Superior temporal gyrus (tissue), 1 donor: ENCODE results near the gene EMP2.
"Not testable (repeated sequence)": the region's sequence is repeated elsewhere in the genome, so short reads cannot be mapped to it uniquely, and the experiment has no call there.

ENCODE experiments used
- DNase-seq: peaks from one replicate; pipeline ENCODE4 v3.0.0-alpha.2; 2016; ENCODE audit errors: extremely low spot score

Gene EMP2

GRCh38 chr16:10521681-10522274, 58.6 kb downstream of the EMP2 start:
- DNase-seq, result peak; percentile 88

- DNase-seq, result no peak
These were observed 59.4 kb downstream of the EMP2 start for GRCh38 chr16:10520869-10521578.

- no peak for DNase-seq
These were observed 60.2 kb downstream of the EMP2 start for GRCh38 chr16:10519929-10520868.

DNA sequence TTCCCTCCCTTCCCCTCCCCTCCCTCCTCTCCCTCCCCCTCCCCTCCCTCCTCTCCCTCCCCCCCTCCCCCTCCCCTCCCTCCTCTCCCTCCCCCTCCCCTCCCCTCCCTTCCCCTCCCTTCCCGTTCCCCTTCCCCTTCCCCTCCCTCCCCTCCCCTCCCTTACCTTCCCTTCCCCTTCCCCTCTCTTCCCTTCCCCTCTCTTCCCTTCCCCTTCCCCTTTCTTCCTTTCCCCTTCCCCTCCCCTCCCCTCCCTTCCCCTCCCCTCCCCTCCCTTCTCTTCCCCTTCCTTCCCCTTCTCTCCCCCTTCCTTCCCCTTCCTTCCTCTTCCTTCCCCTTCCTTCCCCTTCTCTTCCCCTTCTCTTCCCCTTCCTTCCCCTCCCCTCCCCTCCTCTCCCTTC, 61.1 kb downstream of the EMP2 start:
- no peak for DNase-seq

DNA sequence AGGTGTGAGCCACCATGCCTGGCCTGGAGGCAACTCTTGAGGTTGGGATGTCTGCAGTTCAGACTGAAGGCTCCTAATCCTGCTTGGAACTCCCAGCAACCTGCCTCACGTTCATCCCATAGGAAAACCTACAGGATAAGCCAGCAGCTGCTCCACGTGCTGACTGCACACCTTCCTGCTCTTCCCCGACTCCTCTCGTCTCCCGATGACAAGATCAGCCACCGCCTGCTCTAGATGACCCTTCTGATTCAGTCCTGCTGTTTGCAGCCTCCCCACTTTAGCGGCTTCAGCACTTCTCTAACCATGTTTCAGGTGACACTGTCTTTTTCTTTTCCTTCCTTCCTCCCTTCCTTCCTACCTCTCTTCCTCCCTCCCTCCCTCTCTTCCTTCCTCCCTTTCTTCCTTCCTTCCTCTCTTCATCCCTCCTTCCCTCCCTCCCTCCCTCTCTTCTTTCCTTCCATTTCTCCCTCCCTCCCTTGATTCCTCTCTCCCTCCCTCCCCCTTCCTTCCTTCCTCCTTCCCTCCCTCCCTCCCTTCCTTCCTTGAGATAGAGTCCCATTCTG, 61.8 kb downstream of the EMP2 start:
- no peak for DNase-seq

- DNase-seq, result no peak
These were observed 62.5 kb downstream of the EMP2 start for GRCh38 chr16:10517868-10518267.

DNA sequence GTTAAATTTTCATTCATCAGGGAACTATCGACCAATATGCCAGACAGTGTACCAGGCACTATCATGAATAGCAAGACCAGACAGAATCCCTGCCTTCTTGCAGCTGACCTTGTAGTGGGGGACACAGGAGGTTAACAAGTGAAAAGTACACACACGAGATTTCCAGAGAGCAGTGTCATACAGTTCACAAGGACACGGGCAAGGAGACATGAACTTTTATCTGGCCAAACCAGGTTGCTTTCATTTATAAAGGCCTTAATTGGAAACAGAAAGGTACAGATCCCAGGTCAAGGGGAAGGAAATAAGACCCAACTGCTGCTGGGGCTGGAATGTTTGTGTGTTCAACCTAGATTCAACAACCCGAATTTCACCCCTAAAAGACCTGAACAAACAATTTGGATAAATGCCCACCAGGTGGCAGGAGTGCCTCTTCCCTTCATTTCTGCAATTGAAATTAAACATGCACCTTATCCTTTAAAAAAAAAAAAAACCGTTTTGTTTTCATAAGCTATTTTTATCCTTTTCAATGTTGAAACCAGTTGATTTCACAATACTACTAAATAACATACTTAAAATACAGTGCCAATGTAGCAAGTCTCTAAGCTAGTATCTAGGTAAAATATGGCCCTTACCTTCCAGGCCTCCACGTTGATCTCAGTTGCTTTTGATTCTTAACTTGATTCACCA, 65.9 kb downstream of the EMP2 start:
- peak; percentile 68 for DNase-seq

DNA sequence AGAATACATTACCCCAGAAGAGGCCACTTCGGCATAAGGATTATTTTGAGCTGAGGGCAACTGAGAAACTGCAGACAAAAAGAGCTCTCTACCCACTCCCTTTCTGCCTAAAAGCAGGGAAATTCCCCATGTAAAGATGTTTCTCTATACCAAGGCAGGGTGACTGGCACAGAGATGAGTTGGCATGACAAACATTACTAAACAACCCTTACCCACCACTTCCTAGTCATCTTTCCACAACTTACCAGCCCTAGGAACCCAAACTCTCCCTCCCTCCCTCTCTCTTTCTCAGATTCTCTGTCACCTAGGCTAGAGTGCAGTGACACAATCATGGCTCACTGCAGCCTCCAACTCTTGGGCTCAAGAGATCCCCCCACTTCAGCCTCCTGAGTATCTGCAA, 68.6 kb downstream of the EMP2 start:
- no peak for DNase-seq

GRCh38 chr16:10510279-10510678, 70.1 kb downstream of the EMP2 start:
- no peak for DNase-seq

GRCh38 chr16:10509534-10510025, 70.8 kb downstream of the EMP2 start:
- DNase-seq, result peak; percentile 93

- DNase-seq, result not testable (repeated sequence)
These were observed 75.1 kb downstream of the EMP2 start for GRCh38 chr16:10505286-10505685.

GRCh38 chr16:10504404-10504885, 76.0 kb downstream of the EMP2 start:
- DNase-seq, result no peak

GRCh38 chr16:10502776-10503175, 77.6 kb downstream of the EMP2 start:
- DNase-seq, result no peak

- no peak for DNase-seq
These were observed 79.3 kb downstream of the EMP2 start for GRCh38 chr16:10501016-10501607.

DNA sequence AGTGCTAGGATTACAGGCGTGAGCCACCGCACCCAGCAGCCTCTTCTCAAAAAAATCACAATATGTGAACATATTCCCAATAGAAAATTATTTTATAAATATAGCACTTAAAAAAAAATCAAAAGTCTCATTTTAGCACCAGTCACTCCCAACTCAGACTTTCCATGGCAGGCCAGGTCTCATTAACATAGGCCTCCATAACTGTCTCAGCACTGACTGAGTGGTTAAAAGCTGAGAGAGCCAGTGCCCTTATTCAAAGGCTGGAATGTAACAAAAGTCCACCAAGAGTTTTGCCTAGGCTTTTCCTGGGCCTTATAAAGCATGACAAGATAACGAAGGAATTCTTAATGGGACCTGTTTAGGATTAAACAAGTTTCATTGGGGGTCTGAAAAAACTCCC, 79.8 kb downstream of the EMP2 start:
- DNase-seq, result no peak

DNA sequence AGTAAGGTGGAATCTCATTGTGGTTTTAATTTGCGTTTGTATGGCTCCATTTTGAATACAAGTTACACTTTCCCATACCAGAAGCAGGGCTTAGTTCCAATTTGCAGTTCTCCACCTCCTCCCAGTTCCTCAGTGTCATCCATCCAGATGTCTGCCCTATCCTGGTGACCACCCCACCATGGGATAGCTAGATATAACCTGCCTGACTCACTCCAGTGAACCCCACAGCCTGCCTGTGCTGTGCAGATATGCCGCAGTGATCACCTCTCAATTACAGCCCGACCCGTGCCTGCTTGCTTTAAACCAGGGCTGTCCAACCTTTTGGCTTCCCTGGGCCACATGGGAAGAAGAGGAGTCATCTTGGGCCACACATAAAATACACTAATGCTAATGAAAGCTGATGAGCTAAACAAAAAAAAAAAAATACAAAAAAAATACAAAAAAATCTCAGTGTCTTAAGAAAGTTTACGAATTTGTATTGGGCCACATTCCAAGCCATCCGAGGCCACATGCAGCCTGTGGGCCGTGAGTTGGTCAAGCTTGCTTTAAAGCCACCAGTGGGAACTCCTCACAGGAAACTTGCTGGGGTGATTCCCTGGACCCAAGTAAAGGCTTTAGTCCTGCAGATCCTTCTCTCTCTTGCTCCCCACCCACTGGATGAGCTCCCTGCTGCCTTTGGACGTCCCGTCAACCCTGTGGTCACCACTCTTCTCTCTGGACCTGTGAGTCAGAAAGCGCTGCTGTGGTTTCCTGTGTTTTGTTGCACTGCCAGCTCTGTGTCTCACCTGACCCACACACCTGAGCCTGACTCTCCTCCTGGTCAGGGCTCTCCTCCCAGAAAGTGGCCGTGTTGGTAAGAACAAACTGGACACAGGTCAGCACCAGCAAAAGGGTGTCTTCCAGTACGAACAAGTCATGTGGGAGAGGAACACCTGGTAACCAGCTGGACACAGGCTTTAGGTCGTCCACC, 83.0 kb downstream of the EMP2 start:
- no peak for DNase-seq

GRCh38 chr16:10495031-10495345, 85.4 kb downstream of the EMP2 start:
- no peak for DNase-seq

- no peak for DNase-seq
These were observed 85.9 kb downstream of the EMP2 start for GRCh38 chr16:10494343-10495030.

- no peak for DNase-seq
These were observed 87.1 kb downstream of the EMP2 start for GRCh38 chr16:10493276-10493675.
